Measurements from ENCODE around the gene LIPE. TPM values are rescaled to one million over a fixed set of nuclear protein-coding genes. Genes with fewer than 3 reads are reported as not detected.
A peak's percentile ranks its signal among the peaks of the same experiment; 100 is the strongest.

The LIPE gene
- total RNA-seq, 1 experiment from 2014 or later = 21.7 TPM

GRCh38 chr19:42428676-42429075 lies 1.5 kb upstream of the LIPE start:
- H3K36me3 ChIP-seq (ENCODE audit: control insufficient read depth, insufficient read depth, low read length) = no peaks in the 10 kb centered on the region
- Mint-ChIP-seq H3K4me1 (ENCODE audit: low read depth, unreplicated experiment) (peaks cover 19% of the 10 kb centered on the region), H3K36me3 (ENCODE audit: insufficient read depth, unreplicated experiment) (peaks cover 8% of the 10 kb centered on the region), H3K27ac (ENCODE audit: unreplicated experiment) (no peak overlapping the region), H3K27me3 (ENCODE audit: insufficient read depth, unreplicated experiment) (no peaks in the 10 kb centered on the region), H3K4me3 (ENCODE audit: unreplicated experiment) (no peak overlapping the region), H3K9me3 (ENCODE audit: unreplicated experiment) (no peaks in the 10 kb centered on the region)
- H3K4me3 ChIP-seq (ENCODE audit: low read depth, low read length) = no peak overlapping the region
- BruUV-seq (replicated peaks) = no TSS peak
- POLR2A ChIA-PET = no interaction called here
- H3K4me1 ChIP-seq = peaks cover 21% of the 10 kb centered on the region
- intact Hi-C loops (cut with micrococcal nuclease; ENCODE audit: unreplicated experiment) = no loop called here
- TF ChIP-seq CTCF (IDR thresholded peaks at IDR 0.05; ENCODE audit: insufficient read depth in 1 of 2, low read depth in 1 of 2, low read length in 1 of 2, severe bottlenecking in 1 of 2, unreplicated experiment in 1 of 2) = no peak
- no peak for DNase-seq
- CTCF ChIA-PET = no interaction called here
- H3K27me3 ChIP-seq (replicated peaks; ENCODE audit: control insufficient read depth, insufficient read depth, low read length) = no peaks in the 10 kb centered on the region
- no peaks in the 10 kb centered on the region for H3K9me3 ChIP-seq

- Mint-ChIP-seq H3K4me3 (ENCODE audit: unreplicated experiment) (no peak overlapping the region), H3K4me1 (ENCODE audit: low read depth, unreplicated experiment) (peaks cover 7% of the 10 kb centered on the region), H3K27me3 (ENCODE audit: insufficient read depth, unreplicated experiment) (no peaks in the 10 kb centered on the region), H3K27ac (ENCODE audit: unreplicated experiment) (no peak overlapping the region), H3K9me3 (ENCODE audit: unreplicated experiment) (no peaks in the 10 kb centered on the region), H3K36me3 (ENCODE audit: insufficient read depth, unreplicated experiment) (peaks cover 17% of the 10 kb centered on the region)
- no peak for TF ChIP-seq CTCF (IDR thresholded peaks at IDR 0.05; ENCODE audit: insufficient read depth in 1 of 2, low read depth in 1 of 2, low read length in 1 of 2, severe bottlenecking in 1 of 2, unreplicated experiment in 1 of 2)
- Histone ChIP-seq H3K4me1 (peaks cover 14% of the 10 kb centered on the region), H3K4me3 (ENCODE audit: low read depth, low read length) (no peak overlapping the region), H3K9me3 (no peaks in the 10 kb centered on the region), H3K27me3 (replicated peaks; ENCODE audit: control insufficient read depth, insufficient read depth, low read length) (no peaks in the 10 kb centered on the region), H3K36me3 (ENCODE audit: control insufficient read depth, insufficient read depth, low read length) (no peaks in the 10 kb centered on the region)
- intact Hi-C loops (cut with micrococcal nuclease; ENCODE audit: unreplicated experiment) = no loop called here
- ChIA-PET POLR2A (interaction anchor here (0.6 kb wide), 1 partner anchor 1037 kb away, joined by 3 read pairs; no protein-coding TSS in a partner anchor), CTCF (interaction anchor here (0.9 to 1.0 kb wide), 2 partner anchors 12 to 13 kb away, joined by 3 read pairs; no protein-coding TSS in a partner anchor)
- no peak for DNase-seq
- BruUV-seq (replicated peaks) = no TSS peak
These were observed 545 bp downstream of the LIPE start for GRCh38 chr19:42426643-42427042.

GRCh38 chr19:42424712-42425131 lies 2.5 kb downstream of the LIPE start:
- ChIA-PET CTCF (interaction anchor here (0.7 to 1.0 kb wide), 2 partner anchors 8 to 125 kb away, joined by 3 to 5 read pairs; no protein-coding TSS in a partner anchor), POLR2A (no interaction called here)
- Mint-ChIP-seq H3K27ac (ENCODE audit: unreplicated experiment) (no peak overlapping the region), H3K36me3 (ENCODE audit: insufficient read depth, unreplicated experiment) (peaks cover 17% of the 10 kb centered on the region), H3K4me1 (ENCODE audit: low read depth, unreplicated experiment) (peaks cover 22% of the 10 kb centered on the region), H3K4me3 (ENCODE audit: unreplicated experiment) (peak overlapping the region; percentile 86), H3K27me3 (ENCODE audit: insufficient read depth, unreplicated experiment) (no peaks in the 10 kb centered on the region), H3K9me3 (ENCODE audit: unreplicated experiment) (no peaks in the 10 kb centered on the region)
- no TSS peak for BruUV-seq (replicated peaks)
- Histone ChIP-seq H3K9me3 (no peaks in the 10 kb centered on the region), H3K4me3 (ENCODE audit: low read depth, low read length) (no peak overlapping the region), H3K4me1 (peaks cover 14% of the 10 kb centered on the region), H3K27me3 (replicated peaks; ENCODE audit: control insufficient read depth, insufficient read depth, low read length) (no peaks in the 10 kb centered on the region), H3K36me3 (ENCODE audit: control insufficient read depth, insufficient read depth, low read length) (no peaks in the 10 kb centered on the region)
- intact Hi-C loops (cut with micrococcal nuclease; ENCODE audit: unreplicated experiment) = no loop called here
- DNase-seq = peak in 1 of 2 experiments; percentile 36
- peak in 1 of 2 experiments; percentile 2 for TF ChIP-seq CTCF (IDR thresholded peaks at IDR 0.05; ENCODE audit: insufficient read depth in 1 of 2, low read depth in 1 of 2, low read length in 1 of 2, severe bottlenecking in 1 of 2, unreplicated experiment in 1 of 2)
